Breast epithelium (tissue), 3 donors: Measurements from ENCODE around the gene CCSER1.

Experiments
- CTCF ChIP-seq, 3 donors: fragments of 450-650 bp; IDR thresholded peaks; one replicate each; pipeline ENCODE4 v1.5.1; 2016 to 2017; ENCODE audit warnings: antibody characterized with exemption in 3 of 3, mild to moderate bottlenecking in 3 of 3, moderate library complexity in 3 of 3
- POLR2A ChIP-seq: fragments of 450-650 bp; IDR thresholded peaks from one replicate; pipeline ENCODE4 v1.6.1; 2016; ENCODE audit warnings: antibody characterized with exemption, mild to moderate bottlenecking, moderate library complexity

DNA sequence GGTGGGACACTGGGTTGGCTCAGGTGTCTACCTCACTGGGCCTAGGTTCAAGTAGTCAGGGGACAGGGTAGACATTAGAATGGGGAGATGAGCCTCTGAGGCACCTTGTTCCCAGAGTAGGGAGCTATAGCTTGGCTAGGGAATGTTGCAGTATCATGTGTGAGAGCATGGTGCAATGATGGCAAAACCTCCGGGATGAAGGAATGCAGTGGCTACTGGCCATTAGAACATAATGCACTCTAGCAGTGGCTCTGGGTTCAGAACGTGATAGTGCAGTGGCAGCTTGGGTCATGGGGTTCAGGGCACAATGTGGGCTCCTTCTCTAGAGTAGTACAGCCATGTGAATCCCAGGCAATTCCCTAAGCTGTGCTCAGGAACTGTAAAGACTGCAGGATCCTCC is 471.5 kb downstream of the CCSER1 start:
- TF ChIP-seq CTCF (IDR thresholded peaks at IDR 0.05), result no peak
- TF ChIP-seq POLR2A, result no peak
